Activated naive CD4-positive, alpha-beta T cell treated with anti-CD3 and anti-CD28 coated beads for 36 hours (primary cell): ENCODE measurements around the gene KREMEN2. TPM values are rescaled to one million over a fixed set of nuclear protein-coding genes. Genes with fewer than 3 reads are reported as not detected.
A peak's percentile ranks its signal among the peaks of the same experiment; 100 is the strongest.

Experiments used
- CTCF ChIA-PET: fragments of 350-600 bp; sonication (Branson Sonifier 250); formaldehyde crosslinking; loops from one replicate; lab custom pipeline; 2021; ENCODE audit warnings: antibody characterized with exemption; lab: Charles Lee
- DNase-seq: peaks from one replicate; pipeline ENCODE4 v3.0.0-alpha.2; 2020
- H3K27ac Mint-ChIP-seq: one replicate; pipeline ENCODE4 v1.8.0; 2021; ENCODE audit warnings: mild to moderate bottlenecking, mixed read lengths
- H3K27me3 Mint-ChIP-seq: one replicate; pipeline ENCODE4 v1.8.0; 2021; ENCODE audit warnings: low read depth, mixed read lengths
- H3K36me3 Mint-ChIP-seq: one replicate; pipeline ENCODE4 v1.8.0; 2021; ENCODE audit warnings: low read depth, mixed read lengths
- H3K4me1 Mint-ChIP-seq: one replicate; pipeline ENCODE4 v1.8.0; 2021; ENCODE audit warnings: low read depth, mixed read lengths
- H3K4me3 Mint-ChIP-seq: one replicate; pipeline ENCODE4 v1.8.0; 2021; ENCODE audit warnings: mild to moderate bottlenecking, moderate library complexity, mixed read lengths
- H3K9me3 Mint-ChIP-seq: one replicate; pipeline ENCODE4 v1.8.0; 2021; ENCODE audit warnings: mixed read lengths
- intact Hi-C: fragments of 100-400 bp; cut with micrococcal nuclease; formaldehyde crosslinking; loops from one replicate; pipeline ENCODE4 v1.15.1; 2023
- total RNA-seq, 2 experiments: library from RNA; stranded (reverse); gene quantifications; one replicate each; pipeline ENCODE4 v1.2.3, GENCODE V29; 2021

KREMEN2 gene
- total RNA-seq, 2 experiments from 2014 or later, result not detected

DNA sequence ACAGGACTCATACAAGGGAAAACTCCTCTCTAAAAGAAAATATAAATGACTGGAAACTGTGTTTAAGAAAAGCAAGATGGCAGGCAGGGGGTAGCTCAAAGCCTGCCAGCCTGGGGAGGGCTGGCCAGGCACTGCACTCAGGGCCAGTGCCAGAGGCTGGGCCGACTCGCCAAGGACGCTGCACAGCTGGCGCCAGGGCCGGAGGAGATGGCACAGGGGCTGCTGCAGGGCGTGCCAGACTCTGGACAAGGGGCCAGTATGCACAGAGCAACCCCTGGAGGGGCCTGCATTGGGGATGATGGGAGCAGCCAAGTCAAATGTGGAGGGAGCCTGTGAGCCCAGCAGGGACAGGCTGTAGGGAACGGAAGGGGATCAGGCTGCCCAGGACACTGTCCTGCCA lies 12.1 kb downstream of the KREMEN2 start:
- Mint-ChIP-seq H3K36me3 (peaks cover 45% of the 10 kb centered on the region), H3K4me1 (peaks cover 11% of the 10 kb centered on the region), H3K27ac (no peak overlapping the region), H3K4me3 (no peak overlapping the region), H3K9me3 (no peaks in the 10 kb centered on the region), H3K27me3 (peaks cover under 1% of the 10 kb centered on the region)
- intact Hi-C loops, result no loop called here
- no peak for DNase-seq
- CTCF ChIA-PET, result no interaction called here

DNA sequence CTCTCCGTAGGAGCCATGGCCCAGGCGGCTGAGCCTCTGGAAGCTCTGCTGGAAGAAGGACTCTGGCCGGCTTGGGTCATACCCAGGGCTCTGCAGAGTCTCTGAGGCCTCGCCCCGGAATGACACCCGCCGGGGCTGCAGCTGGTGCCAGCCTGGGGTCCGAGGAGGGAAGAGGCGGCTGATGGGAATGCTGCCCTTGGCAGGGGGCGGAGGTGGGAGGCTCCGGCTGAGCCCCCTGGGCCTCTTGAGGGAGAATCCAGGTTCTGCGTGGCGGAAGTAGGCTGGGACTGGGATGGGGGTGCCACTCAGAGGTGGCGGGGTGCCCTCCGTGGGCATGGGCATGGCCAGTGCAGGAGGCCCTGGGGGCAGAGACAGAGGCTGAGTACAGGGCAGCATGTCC lies 12.6 kb downstream of the KREMEN2 start:
- no peaks in the 10 kb centered on the region for H3K9me3 Mint-ChIP-seq
- CTCF ChIA-PET, result interaction anchor here (1.0 kb wide), 1 partner anchor 15 kb away, joined by 4 read pairs; no protein-coding TSS in a partner anchor
- no peak overlapping the region for H3K4me3 Mint-ChIP-seq
- peaks cover 11% of the 10 kb centered on the region for H3K4me1 Mint-ChIP-seq
- peaks cover 45% of the 10 kb centered on the region for H3K36me3 Mint-ChIP-seq
- H3K27ac Mint-ChIP-seq, result no peak overlapping the region
- no peaks in the 10 kb centered on the region for H3K27me3 Mint-ChIP-seq
- no peak for DNase-seq
- intact Hi-C loops, result no loop called here

DNA sequence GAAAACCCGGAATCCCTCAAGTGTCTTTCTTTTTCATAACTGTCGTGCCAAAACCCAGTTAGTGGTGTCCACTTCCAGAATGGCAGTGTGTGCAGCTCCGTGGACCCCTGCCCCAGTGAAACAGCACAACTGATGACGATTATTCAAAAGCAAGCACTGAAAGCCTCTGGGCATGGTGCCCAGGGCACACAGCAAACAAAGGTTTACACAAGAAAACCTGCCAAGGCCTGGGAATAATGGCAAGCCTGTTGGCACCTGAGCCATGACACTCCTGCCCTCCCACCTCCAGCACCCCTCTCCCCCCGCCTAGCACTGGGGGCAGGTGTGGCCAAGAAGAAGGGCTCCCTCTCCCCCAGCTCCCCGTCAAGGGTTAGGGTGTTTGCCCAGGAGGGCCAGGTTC lies 13.4 kb downstream of the KREMEN2 start:
- Mint-ChIP-seq H3K27ac (no peak overlapping the region), H3K27me3 (no peaks in the 10 kb centered on the region), H3K4me3 (no peak overlapping the region), H3K9me3 (no peaks in the 10 kb centered on the region), H3K4me1 (peaks cover 8% of the 10 kb centered on the region), H3K36me3 (peaks cover 37% of the 10 kb centered on the region)
- no peak for DNase-seq
- intact Hi-C loops, result no loop called here
- CTCF ChIA-PET, result interaction anchor here (1.0 to 1.2 kb wide), 2 partner anchors 15 to 54 kb away, joined by 4 read pairs; no protein-coding TSS in a partner anchor

DNA sequence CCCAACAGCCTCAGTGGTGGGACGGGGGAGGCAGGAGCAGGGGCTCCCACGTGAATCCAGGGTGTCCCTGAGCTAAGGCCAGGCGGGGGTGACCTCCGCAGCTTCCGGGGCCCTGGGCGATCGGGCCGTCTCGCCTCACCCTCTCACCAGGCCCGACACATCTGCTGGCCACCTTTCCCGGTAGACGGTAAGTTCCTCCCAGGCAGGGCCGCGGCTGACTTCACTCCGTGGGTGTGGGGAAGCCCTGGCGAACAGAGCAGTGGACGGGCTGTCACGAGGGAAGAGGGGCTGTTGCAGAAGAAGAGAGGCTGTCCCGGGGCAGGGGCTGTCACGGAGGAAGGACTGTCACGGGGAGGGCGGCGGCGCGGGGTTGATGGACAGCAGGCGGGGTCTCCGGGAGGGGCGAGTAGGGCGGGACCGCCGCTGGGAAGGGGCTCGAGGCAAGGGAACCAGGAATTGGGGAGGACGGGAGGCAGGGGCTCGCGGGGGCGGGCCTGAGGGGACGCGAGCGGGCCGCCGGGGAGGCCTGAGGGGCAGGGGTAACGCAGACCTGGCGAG lies 15.7 kb downstream of the KREMEN2 start:
- Mint-ChIP-seq H3K27ac (peak overlapping the region; percentile 64), H3K9me3 (no peaks in the 10 kb centered on the region), H3K4me3 (peak overlapping the region; percentile 81), H3K4me1 (peaks cover 14% of the 10 kb centered on the region), H3K27me3 (no peaks in the 10 kb centered on the region), H3K36me3 (peaks cover 32% of the 10 kb centered on the region)
- CTCF ChIA-PET, result interaction anchor here (0.6 to 2.1 kb wide), 2 partner anchors 16 to 17 kb away, joined by 3 to 12 read pairs; partner anchors contain the start of gene KREMEN2
- peak; percentile 55 for DNase-seq
- intact Hi-C loops, result loop anchor here (1.0 to 2.0 kb wide), 3 partner anchors 9 to 43 kb away; partner anchors contain the start of genes HCFC1R1 and KREMEN2

DNA sequence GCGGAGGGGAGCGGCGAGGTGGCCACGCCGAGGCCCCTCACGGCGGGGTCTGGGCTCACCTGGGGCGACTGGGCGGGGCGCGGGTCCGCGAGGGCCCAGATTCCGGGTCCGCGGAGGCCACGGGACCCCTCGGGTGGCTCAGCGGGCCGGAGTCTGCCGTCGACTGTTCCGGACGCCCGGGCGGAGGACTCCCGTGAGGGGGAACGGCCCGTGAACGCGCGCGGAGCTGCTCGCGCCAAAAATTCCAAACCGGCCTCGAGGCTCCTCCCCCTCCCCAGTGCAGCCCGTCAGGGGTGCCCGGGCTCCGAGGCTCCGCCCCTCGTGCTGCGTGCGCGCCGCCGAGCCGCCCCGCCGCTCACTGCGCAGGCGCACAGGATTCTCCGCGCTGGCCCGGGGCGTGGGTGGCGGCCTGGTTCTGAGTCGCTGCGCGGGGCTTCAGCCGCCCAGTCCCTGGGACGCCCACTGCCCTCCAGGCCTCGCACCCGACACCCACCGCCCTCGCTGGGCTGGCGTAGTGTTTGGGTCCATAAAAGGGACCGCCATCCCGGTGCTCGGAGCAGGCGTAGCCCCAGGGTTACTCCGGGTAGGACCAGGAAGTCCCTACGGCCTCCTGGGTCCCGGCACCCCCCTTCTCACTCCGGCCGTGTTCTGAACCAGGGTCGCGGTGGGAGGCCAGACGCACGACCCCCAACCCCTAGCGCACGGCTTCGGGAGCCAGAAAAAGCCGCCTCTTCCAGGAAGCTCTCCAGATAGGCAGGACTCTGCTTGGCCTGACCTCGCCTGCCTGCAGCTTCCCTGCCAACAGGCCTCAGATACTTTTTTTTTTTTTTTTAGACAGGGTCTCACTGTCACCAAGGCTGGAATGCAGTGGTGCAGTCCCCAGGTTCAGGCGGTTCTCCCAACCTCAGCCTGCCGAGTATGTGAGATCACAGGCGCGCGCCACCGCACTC lies 16.4 kb downstream of the KREMEN2 start, which contains the start of gene PKMYT1:
Gene PKMYT1 (minus strand): TSS at position 220 of the 950 bp plus-strand sequence. CDS start 789 bp downstream, outside the sequence.
- H3K36me3 Mint-ChIP-seq, result peaks cover 29% of the 10 kb centered on the region
- H3K27ac Mint-ChIP-seq, result peak within 1 kb of the TSS; percentile 84
- H3K9me3 Mint-ChIP-seq, result no peaks in the 10 kb centered on the region
- CTCF ChIA-PET, result interaction anchor here (0.6 to 2.5 kb wide), 8 partner anchors 9 to 847 kb away, joined by 3 to 12 read pairs (median 4); no protein-coding TSS in a partner anchor
- intact Hi-C loops, result loop anchor here (1.0 to 2.0 kb wide), 3 partner anchors 10 to 42 kb away; partner anchors contain the start of genes HCFC1R1 and KREMEN2
- H3K4me3 Mint-ChIP-seq, result peak within 1 kb of the TSS; percentile 81
- DNase-seq, result peak; percentile 95
- no peaks in the 10 kb centered on the region for H3K27me3 Mint-ChIP-seq
- peaks cover 14% of the 10 kb centered on the region for H3K4me1 Mint-ChIP-seq

DNA sequence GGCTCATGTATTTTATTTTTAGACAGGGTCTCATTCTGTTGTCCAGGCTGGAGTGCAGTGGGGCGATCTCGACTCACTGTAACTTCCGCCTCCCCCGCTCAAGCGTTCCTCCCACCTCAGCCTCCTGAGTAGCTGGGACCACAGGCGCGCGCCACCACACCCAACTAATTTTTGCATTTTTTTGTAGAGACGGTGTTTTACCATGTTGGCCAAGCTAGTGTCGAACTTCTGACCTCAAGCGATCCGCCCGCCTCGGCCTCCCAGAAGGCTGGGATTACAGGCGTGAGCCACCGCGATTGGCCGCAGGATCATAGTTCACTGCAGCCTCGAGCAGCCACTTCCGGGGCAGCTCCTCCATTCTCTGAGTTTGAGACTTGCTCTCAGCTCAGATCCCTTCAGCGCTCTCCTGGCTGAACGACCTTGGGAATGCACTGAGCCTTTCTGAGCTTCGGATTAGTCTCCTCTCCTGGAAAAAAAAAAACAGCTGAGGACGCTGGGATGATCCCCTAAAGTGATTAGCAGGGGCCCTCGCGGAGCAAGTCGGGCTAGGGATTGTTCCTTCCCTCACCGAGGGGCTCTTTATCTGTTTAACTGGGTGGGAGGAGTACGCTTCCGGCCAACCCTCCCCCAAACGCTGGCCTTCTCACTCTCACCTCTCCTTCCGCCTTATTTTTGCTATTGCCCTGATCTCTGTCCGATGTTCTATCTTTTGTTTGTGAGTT lies 17.3 kb downstream of the KREMEN2 start:
- intact Hi-C loops, result loop anchor here (2.0 kb wide), 2 partner anchors 17 to 41 kb away; partner anchors contain the start of genes HCFC1R1 and KREMEN2
- DNase-seq, result no peak
- Mint-ChIP-seq H3K27ac (peak overlapping the region; percentile 84), H3K27me3 (no peaks in the 10 kb centered on the region), H3K4me1 (peaks cover 14% of the 10 kb centered on the region), H3K9me3 (no peaks in the 10 kb centered on the region), H3K4me3 (peak overlapping the region; percentile 81), H3K36me3 (peaks cover 23% of the 10 kb centered on the region)
- CTCF ChIA-PET, result interaction anchor here (0.8 to 2.5 kb wide), 5 partner anchors 9 to 149 kb away, joined by 3 to 12 read pairs (median 5); no protein-coding TSS in a partner anchor

DNA sequence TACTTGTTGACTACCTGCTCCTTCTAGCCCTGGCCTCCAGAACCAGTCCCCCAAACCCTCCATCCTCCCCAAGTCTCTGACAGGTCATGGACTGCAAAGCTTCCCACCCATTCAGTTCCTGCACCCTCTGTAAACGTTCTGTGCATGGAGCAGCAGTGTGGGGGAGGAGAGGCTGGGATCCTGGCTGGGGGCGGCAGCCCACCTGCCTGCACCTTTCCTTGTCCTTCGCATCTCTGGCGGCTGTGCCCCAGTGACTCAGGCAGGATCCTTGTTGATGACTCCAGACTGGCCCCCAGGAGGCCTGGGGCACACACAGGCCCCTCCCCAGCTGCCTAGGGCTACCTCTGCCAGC lies 17.8 kb downstream of the KREMEN2 start:
- H3K27ac Mint-ChIP-seq, result no peak overlapping the region
- H3K36me3 Mint-ChIP-seq, result peaks cover 21% of the 10 kb centered on the region
- H3K9me3 Mint-ChIP-seq, result no peaks in the 10 kb centered on the region

DNA sequence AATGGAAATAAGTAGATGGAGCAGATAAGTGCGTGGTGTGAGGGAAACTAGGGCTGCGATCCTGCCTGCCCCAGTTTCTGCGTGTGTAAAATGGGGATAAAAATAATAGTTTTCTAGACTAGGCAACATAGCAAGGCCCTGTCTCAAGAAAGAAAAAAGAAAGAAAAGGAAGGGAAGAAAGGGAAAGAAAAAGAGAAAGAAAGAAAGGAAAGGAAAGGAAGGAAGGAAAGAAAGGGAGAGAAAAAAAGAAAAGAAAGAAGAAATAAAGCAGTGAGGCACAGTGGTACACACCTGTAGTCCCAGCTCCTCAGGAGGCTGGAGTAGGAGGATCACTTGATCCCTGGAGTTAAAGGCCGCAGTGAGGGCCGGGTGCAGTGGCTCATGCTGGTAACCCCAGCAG lies 18.3 kb downstream of the KREMEN2 start:
- no peaks in the 10 kb centered on the region for H3K27me3 Mint-ChIP-seq
- H3K9me3 Mint-ChIP-seq, result no peaks in the 10 kb centered on the region
- intact Hi-C loops, result loop anchor here (2.0 kb wide), 1 partner anchor 78 kb away; no protein-coding TSS in a partner anchor
- peaks cover 14% of the 10 kb centered on the region for H3K4me1 Mint-ChIP-seq
- no peak overlapping the region for H3K27ac Mint-ChIP-seq
- H3K4me3 Mint-ChIP-seq, result no peak overlapping the region
- H3K36me3 Mint-ChIP-seq, result peaks cover 16% of the 10 kb centered on the region
- CTCF ChIA-PET, result interaction anchor here (1.0 to 2.5 kb wide), 4 partner anchors 10 to 70 kb away, joined by 4 to 9 read pairs (median 6); partner anchors contain the start of gene FLYWCH1
- DNase-seq, result no peak

More for the DNA sequence above, 17.8 kb downstream of the KREMEN2 start:
- H3K4me1 Mint-ChIP-seq, result peaks cover 14% of the 10 kb centered on the region
- DNase-seq, result no peak
- no peaks in the 10 kb centered on the region for H3K27me3 Mint-ChIP-seq
- H3K4me3 Mint-ChIP-seq, result peak overlapping the region; percentile 81
- intact Hi-C loops, result loop anchor here (2.0 kb wide), 3 partner anchors 17 to 77 kb away; partner anchors contain the start of genes HCFC1R1 and KREMEN2
- CTCF ChIA-PET, result interaction anchor here (1.1 to 2.5 kb wide), 4 partner anchors 10 to 148 kb away, joined by 3 to 9 read pairs (median 4); no protein-coding TSS in a partner anchor

DNA sequence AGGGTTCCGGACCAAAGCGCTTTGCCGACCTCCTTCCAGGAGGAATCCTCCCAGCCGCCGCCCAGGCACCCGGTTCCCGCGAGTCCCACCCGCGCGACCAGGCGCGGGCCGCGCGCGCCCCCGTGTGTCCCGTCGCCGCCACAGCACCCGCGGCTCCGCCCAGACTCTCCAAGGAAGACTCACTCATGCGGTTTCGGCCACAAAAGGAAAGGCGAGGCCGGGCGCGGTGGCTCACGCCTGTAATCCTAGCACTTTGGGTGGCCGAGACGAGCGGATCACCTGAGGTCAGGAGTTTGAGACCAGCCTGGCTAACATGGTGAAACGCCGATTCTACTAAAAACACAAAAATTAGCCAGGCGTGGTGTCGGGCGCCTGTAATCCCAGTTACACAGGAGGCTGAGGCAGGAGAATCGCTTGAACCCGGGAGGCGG lies 19.6 kb downstream of the KREMEN2 start:
- peak overlapping the region; percentile 36 for H3K4me3 Mint-ChIP-seq
- intact Hi-C loops, result loop anchor here (1.0 to 2.0 kb wide), 2 partner anchors 56 to 79 kb away; no protein-coding TSS in a partner anchor
- no peak overlapping the region for H3K27ac Mint-ChIP-seq
- H3K9me3 Mint-ChIP-seq, result no peaks in the 10 kb centered on the region
- peaks cover 10% of the 10 kb centered on the region for H3K4me1 Mint-ChIP-seq
- peak; percentile 81 for DNase-seq
- CTCF ChIA-PET, result interaction anchor here (0.7 to 1.4 kb wide), 4 partner anchors 9 to 48 kb away, joined by 3 to 9 read pairs (median 3); no protein-coding TSS in a partner anchor
- no peaks in the 10 kb centered on the region for H3K27me3 Mint-ChIP-seq
- H3K36me3 Mint-ChIP-seq, result peaks cover 7% of the 10 kb centered on the region

DNA sequence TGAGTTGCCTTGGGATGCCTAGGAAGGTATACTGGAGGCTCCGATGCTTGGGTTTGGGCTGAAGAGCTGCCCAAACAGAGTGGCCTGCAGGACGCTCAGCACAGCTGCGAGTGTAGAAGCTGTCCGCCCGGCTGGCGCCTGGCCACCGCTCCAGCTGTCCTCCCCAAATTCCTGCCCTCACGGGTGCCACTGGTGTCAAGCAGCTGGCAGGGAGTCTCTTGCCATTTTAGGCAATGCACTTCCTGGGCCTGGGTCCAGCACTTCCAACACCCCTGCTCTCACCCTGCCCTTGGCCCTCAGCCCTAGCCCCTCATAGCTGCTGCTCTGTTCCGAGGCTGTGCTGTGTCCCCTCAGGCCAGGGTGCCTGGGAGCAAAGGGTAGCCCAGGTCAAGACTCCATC lies 21.4 kb downstream of the KREMEN2 start:
- no peaks in the 10 kb centered on the region for H3K27me3 Mint-ChIP-seq
- no peaks in the 10 kb centered on the region for H3K9me3 Mint-ChIP-seq
- CTCF ChIA-PET, result interaction anchor here (0.6 to 1.6 kb wide), 3 partner anchors 44 to 67 kb away, joined by 3 to 5 read pairs (median 4); no protein-coding TSS in a partner anchor
- H3K4me3 Mint-ChIP-seq, result no peak overlapping the region
- peaks cover 8% of the 10 kb centered on the region for H3K4me1 Mint-ChIP-seq
- H3K27ac Mint-ChIP-seq, result no peak overlapping the region
- no peak for DNase-seq
- no peaks in the 10 kb centered on the region for H3K36me3 Mint-ChIP-seq
- intact Hi-C loops, result no loop called here

DNA sequence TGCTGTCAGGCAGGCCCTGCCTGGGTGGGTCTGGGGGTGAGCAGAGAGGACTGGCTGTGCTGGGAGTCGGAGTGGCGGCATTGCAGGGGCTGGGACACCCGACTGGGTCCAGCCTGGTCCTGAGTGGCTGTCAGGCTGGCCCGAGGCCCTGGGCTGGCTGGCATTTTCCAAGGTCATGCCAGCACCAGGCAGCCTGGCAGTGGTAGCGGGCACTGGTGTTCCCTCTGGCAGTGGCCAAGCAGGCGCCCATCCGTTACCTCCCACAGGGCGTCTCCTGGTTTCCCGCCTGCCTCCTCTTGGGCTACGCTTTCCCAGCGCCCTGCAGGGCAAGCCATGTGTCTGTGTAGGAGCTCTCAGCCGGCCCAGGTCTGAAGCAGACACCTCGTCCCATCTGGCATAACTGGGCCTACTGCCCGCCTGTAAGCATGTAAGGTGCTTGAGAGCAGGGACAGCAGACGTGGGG lies 21.8 kb downstream of the KREMEN2 start:
- no peak overlapping the region for H3K4me3 Mint-ChIP-seq
- CTCF ChIA-PET, result interaction anchor here (0.6 to 1.2 kb wide), 2 partner anchors 43 to 67 kb away, joined by 3 to 4 read pairs; no protein-coding TSS in a partner anchor
- H3K36me3 Mint-ChIP-seq, result no peaks in the 10 kb centered on the region
- DNase-seq, result no peak
- H3K9me3 Mint-ChIP-seq, result no peaks in the 10 kb centered on the region
- intact Hi-C loops, result no loop called here
- no peaks in the 10 kb centered on the region for H3K27me3 Mint-ChIP-seq
- H3K27ac Mint-ChIP-seq, result no peak overlapping the region
- peaks cover 8% of the 10 kb centered on the region for H3K4me1 Mint-ChIP-seq
